GM12878 (cell line): ENCODE measurements around the gene ANAPC5. TPM values are rescaled to one million over a fixed set of nuclear protein-coding genes. Genes with fewer than 3 reads are reported as not detected.

Experiments used
- ATAC-seq: fragments of 200-7000 bp; cut with Tn5 transposase; 3 replicates; pipeline ENCODE4 v1.9.1; 2020; ENCODE audit warnings: mild to moderate bottlenecking, moderate library complexity
- BruUV-seq: library from RNA; stranded (reverse); fragments of 400-500 nt; replicated peaks from 2 replicates; lab custom pipeline; 2021; lab: Mats Ljungman, UMichigan
- CTCF ChIA-PET: fragments of 300-600 bp; sonication (Branson Sonifier 250); formaldehyde crosslinking; extraction: SDS; loops from one replicate; lab custom pipeline; 2021; ENCODE audit warnings: inconsistent platforms; lab: Yijun Ruan, JAX
- POLR2A ChIA-PET: fragments of 350-600 bp; formaldehyde crosslinking; extraction: SDS; loops from one replicate; lab custom pipeline; 2021; ENCODE audit warnings: inconsistent platforms; lab: Charles Lee
- RAD21 ChIA-PET: fragments of 300-600 bp; sonication (Branson Sonifier 250); formaldehyde crosslinking; loops from one replicate; lab custom pipeline; 2023; ENCODE audit warnings: antibody characterized with exemption; ENCODE audit not compliant: unreplicated experiment; lab: Charles Lee
- SMC1A ChIA-PET: fragments of 300-600 bp; sonication (Branson Sonifier 250); formaldehyde crosslinking; loops from one replicate; lab custom pipeline; 2023; ENCODE audit not compliant: unreplicated experiment, uncharacterized antibody; lab: Charles Lee
- DNase-seq: peaks from one replicate; pipeline ENCODE4 v3.0.0-alpha.2; 2011; ENCODE audit warnings: low read depth, low spot score
- FAIRE-seq: peaks from 3 replicates; lab custom pipeline; 2011; peaks lifted over from hg19 to GRCh38; lab: Jason Lieb, UNC
- H2AFZ ChIP-seq: 2 replicates; pipeline ENCODE4 v1.6.0; 2011; ENCODE audit warnings: low read depth, low read length, control low read depth; ENCODE audit not compliant: control insufficient read depth
- H3K27ac ChIP-seq: 2 replicates; pipeline ENCODE4 v1.5.1; 2011; ENCODE audit warnings: control low read depth; ENCODE audit not compliant: control insufficient read depth, insufficient read depth
- H3K27me3 ChIP-seq, 2 experiments: replicated peaks in 1 of 2; 2 replicates each; pipeline versions ENCODE4 v1.6.0 to v1.6.1; 2011; ENCODE audit warnings: low read length in 1 of 2; ENCODE audit not compliant: control insufficient read depth in 2 of 2, insufficient read depth in 2 of 2
- H3K36me3 ChIP-seq, 2 experiments: 2 replicates each; pipeline ENCODE4 v1.5.1; 2011; ENCODE audit warnings: low read length in 1 of 2; ENCODE audit not compliant: control insufficient read depth in 2 of 2, insufficient read depth in 2 of 2
- H3K4me1 ChIP-seq: 2 replicates; pipeline ENCODE4 v1.6.1; 2011; ENCODE audit warnings: mild to moderate bottlenecking, low read length, moderate library complexity, mixed read lengths; ENCODE audit not compliant: control insufficient read depth, insufficient read depth
- H3K4me2 ChIP-seq: 2 replicates; pipeline ENCODE4 v1.6.0; 2011; ENCODE audit warnings: control low read depth; ENCODE audit not compliant: control insufficient read depth, insufficient read depth
- H3K4me3 ChIP-seq: fragments of 200-600 bp; sonication (generic); 2 replicates; pipeline ENCODE4 v1.5.1; 2016
- H3K79me2 ChIP-seq: 2 replicates; pipeline ENCODE4 v1.6.0; 2011; ENCODE audit warnings: low read length; ENCODE audit not compliant: control insufficient read depth, insufficient read depth
- H3K9ac ChIP-seq: 2 replicates; pipeline ENCODE4 v1.8.0; 2011; ENCODE audit warnings: low read length, control low read depth, mixed read lengths; ENCODE audit not compliant: control insufficient read depth, insufficient read depth
- H3K9me3 ChIP-seq: replicated peaks from 3 replicates; pipeline ENCODE4 v1.5.1; 2011; ENCODE audit warnings: mild to moderate bottlenecking, low read length; ENCODE audit not compliant: control insufficient read depth, insufficient read depth
- H4K20me1 ChIP-seq: 2 replicates; pipeline ENCODE4 v1.6.0; 2011; ENCODE audit not compliant: control insufficient read depth, insufficient read depth
- BACH1 ChIP-seq: fragments of 450-650 bp; IDR thresholded peaks from 2 replicates; pipeline ENCODE4 v1.6.1; 2017; ENCODE audit warnings: mild to moderate bottlenecking, borderline replicate concordance
- BHLHE40 ChIP-seq, 2 experiments: fragments of 450-650 bp in 1 of 2; IDR thresholded peaks; 2 replicates each; pipeline ENCODE4 v1.6.1; 2011 to 2017; ENCODE audit warnings: low read depth in 2 of 2, borderline replicate concordance in 1 of 2, improper control_type of control experiment in 1 of 2, low read length in 1 of 2, mild to moderate bottlenecking in 1 of 2
- GATAD2B ChIP-seq: fragments of 450-650 bp; conservative IDR thresholded peaks from 2 replicates; pipeline ENCODE4 v1.6.1; 2017; ENCODE audit warnings: low read depth, mild to moderate bottlenecking, moderate library complexity
- NFIC ChIP-seq: IDR thresholded peaks from 2 replicates; pipeline ENCODE4 v1.6.1; 2012; ENCODE audit warnings: low read depth, mild to moderate bottlenecking, inconsistent platforms, low read length, moderate library complexity
- NR2F1 ChIP-seq: fragments of 450-650 bp; conservative IDR thresholded peaks from 2 replicates; pipeline ENCODE4 v1.6.1; 2017; ENCODE audit warnings: mild to moderate bottlenecking
- RAD21 ChIP-seq: IDR thresholded peaks from 2 replicates; pipeline ENCODE4 v1.6.1; 2011; ENCODE audit warnings: mild to moderate bottlenecking, low read depth, low read length, moderate library complexity; ENCODE audit not compliant: insufficient read depth
- SIX5 ChIP-seq: IDR thresholded peaks from 2 replicates; pipeline ENCODE4 v1.6.1; 2011; ENCODE audit warnings: mild to moderate bottlenecking, low read depth, low read length, moderate library complexity; ENCODE audit not compliant: severe bottlenecking
- SUZ12 ChIP-seq: fragments of 200-600 bp; sonication (generic); IDR thresholded peaks from one replicate; pipeline ENCODE4 v1.6.1; 2018; ENCODE audit warnings: antibody characterized with exemption, mild to moderate bottlenecking; ENCODE audit not compliant: unreplicated experiment
- TCF7 ChIP-seq: IDR thresholded peaks from 2 replicates; pipeline ENCODE4 v1.6.1; 2014; ENCODE audit warnings: antibody characterized with exemption, borderline replicate concordance
- WGBS: methylation state at CpG from one replicate; pipeline ENCODE4 v1.1.6; 2016; ENCODE audit warnings: low lambda C conversion rate; ENCODE audit not compliant: insufficient replicate concordance, insufficient coverage; ENCODE audit errors: missing lambda C conversion rate; 5-methylcytosine and 5-hydroxymethylcytosine counted together
- in situ Hi-C: fragments of 300-500 bp; cut with MboI; formaldehyde crosslinking; loops from 9 replicates; pipeline ENCODE4 v1.14.3; 2018; ENCODE audit warnings: mixed read lengths
- intact Hi-C: fragments of 100-400 bp; cut with micrococcal nuclease; formaldehyde crosslinking; loops from one replicate; pipeline ENCODE4 v1.14.2; 2022; ENCODE audit not compliant: unreplicated experiment
- polyA plus RNA-seq, 11 experiments: library from polyadenylated mRNA; depleted of rRNA in 4 of 11; unstranded in 6 of 11; stranded (reverse) in 5 of 11; fragments of >200 nt; fragmentation: Nextera tagmentation in 4 of 11; fragmentation: Illumina TruSeq in 1 of 11; extraction: Ambion mirVana in 4 of 11; extraction: Trizol in 1 of 11; gene quantifications; 1 replicate in 1 of 11; 2 replicates in 10 of 11; pipeline versions ENCODE4 v1.2.1 to v1.2.3, GENCODE V29; 2011 to 2016; ENCODE audit warnings: inconsistent platforms in 2 of 11, missing spikeins in 2 of 11, low read depth in 1 of 11
- total RNA-seq, 4 experiments: library from RNA; depleted of rRNA in 3 of 4; stranded (reverse); fragments of >200 nt in 3 of 4; fragmentation: Illumina TruSeq in 1 of 4; extraction: Trizol in 1 of 4; gene quantifications; 2 replicates each; pipeline versions ENCODE4 v1.2.1 to v1.2.3, GENCODE V29; 2013 to 2021
- TF ChIP-seq, protein P1 (sequence below): fragments of 450-650 bp; IDR thresholded peaks from 2 replicates; pipeline ENCODE4 v1.6.1; 2018; ENCODE audit warnings: mild to moderate bottlenecking, low read depth, moderate library complexity; ENCODE audit not compliant: partially characterized antibody
- TF ChIP-seq, protein P2 (sequence below): fragments of 450-650 bp; formaldehyde crosslinking; IDR thresholded peaks from 2 replicates; pipeline ENCODE4 v1.4.0; 2020; ENCODE audit warnings: mild to moderate bottlenecking, moderate library complexity
- TF ChIP-seq, protein P3 (sequence below): fragments of 450-650 bp; IDR thresholded peaks from 2 replicates; pipeline ENCODE4 v1.6.1; 2017; ENCODE audit warnings: mild to moderate bottlenecking

Gene ANAPC5
- total and polyA plus RNA-seq, 10 of the 15 experiments (the other 5 are each of a cell fraction or from before 2014, with no cell fraction given), result 102 to 227 (median 166) TPM

DNA sequence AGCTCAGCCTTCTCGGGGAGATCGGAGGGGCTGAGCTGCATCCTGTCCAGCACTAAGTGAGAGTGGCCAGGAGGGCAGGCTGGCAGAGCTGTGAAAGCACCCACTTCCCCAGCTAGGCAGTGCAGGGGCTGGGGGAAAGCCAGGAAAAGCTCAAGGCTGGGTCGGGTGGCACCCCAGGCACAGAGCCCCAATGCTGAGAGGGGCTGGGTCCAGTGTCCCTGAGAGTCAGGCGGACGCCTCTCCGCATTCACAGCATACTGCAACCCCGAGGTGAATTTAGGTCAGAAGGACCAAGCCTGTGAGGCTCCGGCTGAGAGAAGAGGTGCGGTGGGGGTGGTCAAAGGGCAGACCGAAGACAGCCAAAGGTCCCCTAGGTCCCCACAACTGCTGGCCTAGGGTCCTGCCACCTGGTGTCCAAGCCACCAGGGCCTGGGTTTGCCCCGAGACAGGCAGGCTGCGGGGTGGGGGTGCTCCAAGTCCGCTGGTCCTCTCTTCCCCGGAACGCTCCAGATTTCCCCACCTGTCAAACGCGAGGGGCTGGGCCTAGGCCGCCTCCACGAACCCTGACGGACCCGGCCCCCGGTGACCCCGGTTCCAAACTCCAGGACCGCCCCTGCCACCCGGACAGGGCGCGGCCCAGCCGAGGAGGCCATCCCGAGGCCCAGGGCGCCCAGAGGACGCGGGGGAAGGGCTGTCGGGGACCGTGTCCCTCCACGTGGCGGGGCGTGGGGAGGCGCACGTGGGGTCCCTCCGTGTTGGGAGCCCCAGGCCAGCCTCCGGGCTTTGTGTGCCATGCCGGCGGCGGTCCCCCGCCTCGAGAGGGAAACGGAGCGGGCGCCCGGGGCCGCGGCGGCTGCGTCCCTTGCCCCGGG lies 56.2 kb downstream of the ANAPC5 start:
- ChIA-PET RAD21 (interaction anchor here (0.6 to 2.8 kb wide), 7 partner anchors 19 to 324 kb away, joined by 3 to 15 read pairs (median 9); no protein-coding TSS in a partner anchor), SMC1A (interaction anchor here (0.5 to 2.7 kb wide), 12 partner anchors 10 to 80 kb away, joined by 3 to 20 read pairs (median 3); no protein-coding TSS in a partner anchor), CTCF (interaction anchor here (0.5 to 1.9 kb wide), 13 partner anchors 10 to 1287 kb away, joined by 3 to 4 read pairs (median 3); partner anchors contain the start of gene ANAPC5), POLR2A (interaction anchor here (0.6 to 1.9 kb wide), 15 partner anchors 10 to 1368 kb away, joined by 3 to 12 read pairs (median 5); partner anchors contain the start of genes ANAPC5 and P2RX7)
- ATAC-seq (peak; percentile 36), DNase-seq (no peak), FAIRE-seq (no peak)
- WGBS, result 2% methylated on average over 34 of the region's 55 CpGs
- H3K9me3 ChIP-seq, result no peaks in the 10 kb centered on the region
- peak overlapping the region; percentile 99 for H3K4me3 ChIP-seq
- in situ Hi-C loops, result no loop called here
- BruUV-seq, result no TSS peak
- H3K27ac ChIP-seq, result peak overlapping the region; percentile 74
- H3K4me2 ChIP-seq, result peak overlapping the region; percentile 90
- no peaks in the 10 kb centered on the region for H3K27me3 ChIP-seq
- peaks cover 35% of the 10 kb centered on the region for H3K79me2 ChIP-seq
- peak overlapping the region; percentile 86 for H3K9ac ChIP-seq
- peak overlapping the region; percentile 61 for H2AFZ ChIP-seq
- peaks cover 19% of the 10 kb centered on the region for H3K4me1 ChIP-seq
- H3K36me3 ChIP-seq, result peaks cover 0 to 2% of the 10 kb centered on the region in 2 experiments; a peak in 1 of 4 replicates
- intact Hi-C loops, result loop anchor here (2.0 kb wide), 1 partner anchor 37 kb away; no protein-coding TSS in a partner anchor
- H4K20me1 ChIP-seq, result no peaks in the 10 kb centered on the region; the same call in 1 of the 2 replicates
- TF ChIP-seq GATAD2B, result peak; percentile 72
- TF ChIP-seq RAD21, result no peak
- TF ChIP-seq, protein P1, sequence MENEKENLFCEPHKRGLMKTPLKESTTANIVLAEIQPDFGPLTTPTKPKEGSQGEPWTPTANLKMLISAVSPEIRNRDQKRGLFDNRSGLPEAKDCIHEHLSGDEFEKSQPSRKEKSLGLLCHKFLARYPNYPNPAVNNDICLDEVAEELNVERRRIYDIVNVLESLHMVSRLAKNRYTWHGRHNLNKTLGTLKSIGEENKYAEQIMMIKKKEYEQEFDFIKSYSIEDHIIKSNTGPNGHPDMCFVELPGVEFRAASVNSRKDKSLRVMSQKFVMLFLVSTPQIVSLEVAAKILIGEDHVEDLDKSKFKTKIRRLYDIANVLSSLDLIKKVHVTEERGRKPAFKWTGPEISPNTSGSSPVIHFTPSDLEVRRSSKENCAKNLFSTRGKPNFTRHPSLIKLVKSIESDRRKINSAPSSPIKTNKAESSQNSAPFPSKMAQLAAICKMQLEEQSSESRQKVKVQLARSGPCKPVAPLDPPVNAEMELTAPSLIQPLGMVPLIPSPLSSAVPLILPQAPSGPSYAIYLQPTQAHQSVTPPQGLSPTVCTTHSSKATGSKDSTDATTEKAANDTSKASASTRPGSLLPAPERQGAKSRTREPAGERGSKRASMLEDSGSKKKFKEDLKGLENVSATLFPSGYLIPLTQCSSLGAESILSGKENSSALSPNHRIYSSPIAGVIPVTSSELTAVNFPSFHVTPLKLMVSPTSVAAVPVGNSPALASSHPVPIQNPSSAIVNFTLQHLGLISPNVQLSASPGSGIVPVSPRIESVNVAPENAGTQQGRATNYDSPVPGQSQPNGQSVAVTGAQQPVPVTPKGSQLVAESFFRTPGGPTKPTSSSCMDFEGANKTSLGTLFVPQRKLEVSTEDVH, result no peak
- TF ChIP-seq, protein P2, sequence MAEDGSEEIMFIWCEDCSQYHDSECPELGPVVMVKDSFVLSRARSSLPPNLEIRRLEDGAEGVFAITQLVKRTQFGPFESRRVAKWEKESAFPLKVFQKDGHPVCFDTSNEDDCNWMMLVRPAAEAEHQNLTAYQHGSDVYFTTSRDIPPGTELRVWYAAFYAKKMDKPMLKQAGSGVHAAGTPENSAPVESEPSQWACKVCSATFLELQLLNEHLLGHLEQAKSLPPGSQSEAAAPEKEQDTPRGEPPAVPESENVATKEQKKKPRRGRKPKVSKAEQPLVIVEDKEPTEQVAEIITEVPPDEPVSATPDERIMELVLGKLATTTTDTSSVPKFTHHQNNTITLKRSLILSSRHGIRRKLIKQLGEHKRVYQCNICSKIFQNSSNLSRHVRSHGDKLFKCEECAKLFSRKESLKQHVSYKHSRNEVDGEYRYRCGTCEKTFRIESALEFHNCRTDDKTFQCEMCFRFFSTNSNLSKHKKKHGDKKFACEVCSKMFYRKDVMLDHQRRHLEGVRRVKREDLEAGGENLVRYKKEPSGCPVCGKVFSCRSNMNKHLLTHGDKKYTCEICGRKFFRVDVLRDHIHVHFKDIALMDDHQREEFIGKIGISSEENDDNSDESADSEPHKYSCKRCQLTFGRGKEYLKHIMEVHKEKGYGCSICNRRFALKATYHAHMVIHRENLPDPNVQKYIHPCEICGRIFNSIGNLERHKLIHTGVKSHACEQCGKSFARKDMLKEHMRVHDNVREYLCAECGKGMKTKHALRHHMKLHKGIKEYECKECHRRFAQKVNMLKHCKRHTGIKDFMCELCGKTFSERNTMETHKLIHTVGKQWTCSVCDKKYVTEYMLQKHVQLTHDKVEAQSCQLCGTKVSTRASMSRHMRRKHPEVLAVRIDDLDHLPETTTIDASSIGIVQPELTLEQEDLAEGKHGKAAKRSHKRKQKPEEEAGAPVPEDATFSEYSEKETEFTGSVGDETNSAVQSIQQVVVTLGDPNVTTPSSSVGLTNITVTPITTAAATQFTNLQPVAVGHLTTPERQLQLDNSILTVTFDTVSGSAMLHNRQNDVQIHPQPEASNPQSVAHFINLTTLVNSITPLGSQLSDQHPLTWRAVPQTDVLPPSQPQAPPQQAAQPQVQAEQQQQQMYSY, result no peak
- TF ChIP-seq BACH1, result peak; percentile 43; the same call in 1 of the 2 replicates
- TF ChIP-seq, protein P3, sequence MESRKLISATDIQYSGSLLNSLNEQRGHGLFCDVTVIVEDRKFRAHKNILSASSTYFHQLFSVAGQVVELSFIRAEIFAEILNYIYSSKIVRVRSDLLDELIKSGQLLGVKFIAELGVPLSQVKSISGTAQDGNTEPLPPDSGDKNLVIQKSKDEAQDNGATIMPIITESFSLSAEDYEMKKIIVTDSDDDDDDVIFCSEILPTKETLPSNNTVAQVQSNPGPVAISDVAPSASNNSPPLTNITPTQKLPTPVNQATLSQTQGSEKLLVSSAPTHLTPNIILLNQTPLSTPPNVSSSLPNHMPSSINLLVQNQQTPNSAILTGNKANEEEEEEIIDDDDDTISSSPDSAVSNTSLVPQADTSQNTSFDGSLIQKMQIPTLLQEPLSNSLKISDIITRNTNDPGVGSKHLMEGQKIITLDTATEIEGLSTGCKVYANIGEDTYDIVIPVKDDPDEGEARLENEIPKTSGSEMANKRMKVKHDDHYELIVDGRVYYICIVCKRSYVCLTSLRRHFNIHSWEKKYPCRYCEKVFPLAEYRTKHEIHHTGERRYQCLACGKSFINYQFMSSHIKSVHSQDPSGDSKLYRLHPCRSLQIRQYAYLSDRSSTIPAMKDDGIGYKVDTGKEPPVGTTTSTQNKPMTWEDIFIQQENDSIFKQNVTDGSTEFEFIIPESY, result no peak
- TF ChIP-seq NR2F1, result peak; percentile 73
- no peak for TF ChIP-seq NFIC
- TF ChIP-seq SIX5, result no peak
- TF ChIP-seq SUZ12, result no peak
- no peak for TF ChIP-seq TCF7
- TF ChIP-seq BHLHE40 (IDR thresholded peaks at IDR 0.05; ENCODE audit: borderline replicate concordance in 1 of 2, low read depth in 2 of 2, low read length in 1 of 2), result peak in 1 of 2 experiments; percentile 73; a peak in 2 of 4 replicates
